HG02588 (cell line): Measurements from ENCODE around the gene BMERB1.

Experiments
- ATAC-seq: cut with Tn5 transposase; IDR thresholded peaks from one replicate; pipeline ENCODE4 v1.9.1; 2021; ENCODE audit warnings: mild to moderate bottlenecking, moderate library complexity; ENCODE audit not compliant: unreplicated experiment

BMERB1 gene

GRCh38 chr16:15581127-15581815 is 146.9 kb downstream of the BMERB1 start:
- ATAC-seq, result no peak

DNA sequence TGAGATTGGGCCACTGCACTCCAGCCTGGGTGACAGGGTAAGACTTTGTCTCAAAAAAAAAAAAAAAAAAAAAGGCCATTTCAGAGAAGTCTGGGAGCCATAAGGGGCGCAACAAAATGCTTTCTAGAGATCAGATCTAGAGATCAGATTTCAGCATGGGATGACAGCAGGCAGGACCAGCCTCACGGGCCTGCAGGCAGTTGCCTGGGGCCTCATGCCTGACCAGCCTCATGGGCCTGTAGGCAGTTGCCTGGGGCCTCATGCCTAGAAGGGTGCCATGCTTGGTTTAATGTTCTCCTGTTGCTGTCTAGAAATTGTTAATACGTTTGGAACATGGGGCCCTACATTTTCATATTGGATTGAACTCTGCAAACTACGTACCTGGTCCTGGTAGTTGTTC is 149.1 kb downstream of the BMERB1 start:
- ATAC-seq, result no peak

GRCh38 chr16:15585956-15586355 is 151.6 kb downstream of the BMERB1 start:
- no peak for ATAC-seq

DNA sequence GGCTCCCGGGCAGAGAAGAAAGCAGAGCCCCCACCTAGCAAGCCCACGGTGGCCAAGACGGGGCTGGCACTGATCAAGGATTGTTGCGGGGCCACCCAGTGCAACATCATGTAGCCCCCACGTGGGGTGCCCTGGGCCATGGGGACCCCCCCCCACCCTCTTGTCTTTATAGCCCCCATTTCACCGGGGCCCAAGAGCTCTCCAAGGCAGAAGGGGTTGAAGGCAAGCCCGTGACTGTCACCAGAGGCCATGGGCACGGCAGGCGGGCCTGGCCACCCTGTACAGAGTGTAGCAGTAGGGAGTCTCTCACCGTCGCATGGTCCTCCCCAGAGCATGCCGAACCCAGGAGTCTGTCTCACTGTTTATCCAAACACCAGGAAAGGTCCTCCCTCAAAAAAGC is 152.3 kb downstream of the BMERB1 start:
- ATAC-seq, result no peak

- ATAC-seq, result no peak
Measured at GRCh38 chr16:15587152-15587825, 152.9 kb downstream of the BMERB1 start.

- no peak for ATAC-seq
Measured at GRCh38 chr16:15592324-15592723, 157.9 kb downstream of the BMERB1 start.

GRCh38 chr16:15593235-15593634 is 158.8 kb downstream of the BMERB1 start:
- no peak for ATAC-seq

DNA sequence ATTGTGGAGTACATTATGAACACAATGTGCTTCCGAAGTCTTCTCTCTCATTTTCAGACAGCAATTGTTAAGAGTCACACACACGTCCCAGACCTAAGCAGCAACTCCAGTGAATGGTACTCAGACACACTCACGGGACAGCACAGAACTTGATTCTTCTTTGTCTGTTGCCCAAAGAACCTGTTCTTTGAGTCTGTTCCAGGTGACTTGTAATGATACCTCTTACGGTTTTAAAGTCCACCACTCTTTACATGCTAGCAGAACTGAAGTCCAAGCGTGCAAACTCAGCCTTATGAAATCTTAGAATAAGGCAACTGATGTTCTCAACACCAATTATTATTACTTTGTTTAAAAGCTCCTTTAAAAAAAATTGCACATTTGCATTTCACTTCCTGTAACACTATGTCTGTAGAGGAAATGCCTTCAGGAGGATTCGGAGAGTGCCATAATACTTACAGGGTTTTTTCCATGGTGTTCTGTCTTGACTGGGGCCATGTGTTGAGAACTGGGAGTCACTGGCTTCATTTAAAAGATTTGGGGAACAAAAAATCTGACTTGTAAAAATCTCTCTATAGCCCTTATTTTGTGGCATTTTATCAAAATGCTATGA is 160.4 kb downstream of the BMERB1 start:
- ATAC-seq, result no peak

- no peak for ATAC-seq
Measured at GRCh38 chr16:15597135-15597534, 162.7 kb downstream of the BMERB1 start.

GRCh38 chr16:15597822-15598647 is 163.6 kb downstream of the BMERB1 start:
- ATAC-seq, result no peak

DNA sequence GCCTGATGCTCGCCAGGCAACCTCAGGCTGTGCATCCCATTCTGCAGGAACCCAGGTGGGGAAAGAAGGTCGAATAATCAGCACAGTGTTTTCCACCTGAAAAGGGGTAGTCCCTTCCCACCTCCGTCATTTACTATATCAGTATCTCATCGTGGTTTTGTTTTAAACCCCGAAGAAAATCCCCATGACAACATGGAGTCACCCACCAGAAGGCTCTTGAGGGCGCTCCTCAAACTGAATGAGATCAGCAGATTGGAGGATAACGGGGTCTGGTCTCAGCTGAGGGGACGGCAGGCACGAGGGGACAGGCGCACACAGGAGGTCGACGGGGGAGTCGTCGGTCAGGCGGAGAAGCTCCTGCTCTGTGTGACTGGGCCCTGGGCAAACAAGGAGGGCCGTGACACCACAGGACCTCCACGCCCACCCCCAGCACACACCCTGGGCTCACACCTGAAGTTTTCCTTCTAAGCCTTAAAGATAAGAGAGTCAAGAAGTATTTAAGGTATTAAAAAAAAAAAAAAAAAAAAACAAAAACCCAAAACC is 164.3 kb downstream of the BMERB1 start:
- ATAC-seq, result no peak

DNA sequence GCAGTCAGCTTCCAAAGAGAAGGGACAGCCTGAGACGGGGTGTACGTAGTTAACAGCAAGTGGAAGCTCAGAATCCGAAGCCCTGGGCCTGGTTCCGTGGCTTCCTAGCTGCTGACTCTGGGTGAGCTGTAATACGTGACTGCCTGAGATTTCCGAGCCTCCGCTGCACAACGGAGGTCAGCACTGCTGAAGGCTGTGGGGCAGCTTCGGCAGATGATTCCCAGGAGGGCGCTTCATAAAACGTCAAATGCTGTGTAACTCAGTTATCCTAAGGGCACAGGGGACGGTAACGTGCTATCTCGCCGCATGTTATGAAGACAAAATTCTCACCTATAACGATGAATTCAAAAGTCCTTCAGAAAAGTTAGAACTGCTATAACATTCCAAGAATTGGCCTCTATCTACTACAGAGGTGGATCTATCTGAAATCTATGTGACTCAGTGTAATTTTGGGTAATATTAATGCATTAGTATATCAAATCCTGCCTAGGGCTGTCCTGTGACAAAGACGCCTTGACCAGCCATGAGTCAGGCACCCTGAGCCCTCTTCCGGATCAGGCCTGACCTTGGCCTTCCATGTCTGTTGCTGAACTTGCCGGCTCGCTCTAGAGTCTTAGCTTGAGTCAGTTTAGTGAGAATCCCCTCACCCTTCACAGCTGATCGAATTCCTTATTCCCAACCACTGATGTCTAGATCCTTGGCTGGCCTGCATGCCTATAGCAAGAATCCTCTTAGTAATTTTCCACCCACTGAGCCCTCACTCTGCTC is 165.1 kb downstream of the BMERB1 start:
- ATAC-seq, result no peak

- ATAC-seq, result no peak
Measured at GRCh38 chr16:15601212-15601879, 167.0 kb downstream of the BMERB1 start.

GRCh38 chr16:15602285-15603044 is 168.1 kb downstream of the BMERB1 start:
- no peak for ATAC-seq

- no peak for ATAC-seq
Measured at GRCh38 chr16:15604460-15605440, 170.4 kb downstream of the BMERB1 start.

- ATAC-seq, result no peak
Measured at GRCh38 chr16:15605839-15606517, 171.6 kb downstream of the BMERB1 start.

- no peak for ATAC-seq
Measured at GRCh38 chr16:15606518-15607220, 172.3 kb downstream of the BMERB1 start.
